DMS114 treated with DMSO at 0.1 percent for 48 hours (cell line): ENCODE data around the gene SP140.
"Not testable (repeated sequence)": the region's sequence is repeated elsewhere in the genome, so short reads cannot be mapped to it uniquely, and the experiment has no call there.

Experiments
- DNase-seq: peaks from one replicate; lab custom pipeline; 2025; ENCODE audit not compliant: unreplicated experiment; lab: John Stamatoyannopoulos, UW

SP140 gene

DNA sequence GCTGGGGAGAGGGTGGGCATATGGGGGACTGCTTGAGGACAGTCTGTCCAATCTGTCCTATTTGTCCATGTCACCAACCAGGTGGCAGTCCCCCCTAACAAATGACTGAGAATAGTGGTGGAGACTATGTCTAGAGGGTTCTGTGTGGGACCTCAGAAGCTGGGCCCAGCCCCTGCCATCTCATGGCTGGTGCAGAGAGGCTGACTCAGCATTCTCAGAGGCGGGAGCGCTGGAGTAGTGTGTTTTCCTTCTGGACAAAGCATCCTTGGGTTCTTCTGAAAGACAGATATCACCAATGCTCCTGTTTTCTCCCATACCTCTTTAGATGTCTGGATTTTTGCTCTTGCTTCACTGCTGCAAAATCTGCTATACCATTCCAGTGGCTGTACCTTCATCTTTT, 57.4 kb downstream of the SP140 start:
- no peak for DNase-seq

DNA sequence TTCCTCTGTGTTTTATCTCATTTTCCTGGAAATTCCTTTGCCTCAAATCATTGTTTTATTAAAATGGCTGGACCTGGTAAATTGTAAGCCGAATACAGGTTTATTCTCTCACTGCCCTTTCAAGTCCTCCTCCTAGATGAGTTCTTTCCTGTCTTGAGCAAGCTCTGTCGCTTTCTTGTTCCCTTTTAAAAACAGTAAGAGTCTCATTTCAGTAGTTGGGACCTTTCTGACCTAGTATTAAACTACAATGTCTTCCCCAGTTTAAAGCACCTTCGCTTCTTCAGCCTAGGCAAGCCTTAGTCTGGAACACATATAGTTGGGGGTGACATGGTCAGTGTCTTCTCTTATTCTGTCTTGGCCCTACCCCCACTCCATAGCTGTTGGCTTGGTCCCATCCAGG, 60.5 kb downstream of the SP140 start:
- no peak for DNase-seq

DNA sequence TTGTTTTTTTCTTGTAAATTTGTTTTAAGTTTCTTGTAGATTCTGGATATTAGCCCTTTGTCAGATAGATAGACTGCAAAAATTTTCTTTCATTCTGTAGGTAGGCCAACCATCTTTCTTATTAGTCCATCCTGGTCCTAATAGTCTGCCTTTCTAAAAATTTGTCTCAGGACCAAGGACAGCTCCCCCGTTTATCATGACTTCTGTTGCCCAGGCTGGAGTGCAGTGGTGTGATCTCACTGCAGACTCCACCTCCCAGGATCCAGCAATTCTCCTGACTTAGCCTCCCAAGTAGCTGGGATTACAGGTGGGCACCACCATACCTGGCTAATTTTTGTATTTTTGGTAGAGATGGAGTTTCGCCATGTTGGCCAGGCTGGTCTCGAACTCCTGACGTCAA, 63.8 kb downstream of the SP140 start:
- not testable (repeated sequence) for DNase-seq

DNA sequence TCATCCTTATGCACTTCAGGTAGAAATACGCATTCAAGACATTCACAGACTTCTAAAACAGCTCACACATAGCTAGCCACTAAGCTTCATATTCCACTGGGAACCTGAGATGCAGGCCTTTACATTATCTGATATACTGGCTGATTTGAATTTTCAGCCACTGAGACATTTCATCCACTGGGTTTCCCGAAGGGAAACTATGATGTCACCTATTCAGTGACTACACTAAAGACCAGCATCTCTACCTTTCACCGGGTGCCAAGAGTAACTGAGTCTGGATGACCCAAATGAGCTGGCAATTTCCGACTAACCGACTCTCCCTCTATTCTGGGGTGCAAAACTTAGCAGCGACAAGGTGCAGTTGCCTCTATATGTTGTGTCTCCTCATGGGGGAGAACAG, 69.7 kb downstream of the SP140 start:
- DNase-seq: no peak

DNA sequence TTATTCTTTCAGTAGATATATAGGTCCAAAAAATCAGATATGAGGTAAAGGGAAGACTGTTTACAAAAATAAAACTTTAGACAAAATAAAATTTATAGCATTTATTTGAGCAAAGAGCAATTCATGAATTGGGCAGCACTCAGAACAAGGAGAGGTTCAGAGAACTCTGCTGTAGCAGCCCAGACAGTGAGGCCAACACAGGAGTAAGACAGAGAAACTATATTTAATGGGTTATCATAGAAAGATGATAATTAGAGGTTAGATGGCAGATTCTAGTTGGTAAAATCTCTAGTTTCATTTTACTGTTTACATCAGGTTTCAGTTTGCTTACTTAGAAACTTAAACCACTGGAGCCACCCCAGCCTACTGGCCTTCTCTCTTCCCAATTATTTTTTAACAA, 71.4 kb downstream of the SP140 start:
- no peak for DNase-seq

DNA sequence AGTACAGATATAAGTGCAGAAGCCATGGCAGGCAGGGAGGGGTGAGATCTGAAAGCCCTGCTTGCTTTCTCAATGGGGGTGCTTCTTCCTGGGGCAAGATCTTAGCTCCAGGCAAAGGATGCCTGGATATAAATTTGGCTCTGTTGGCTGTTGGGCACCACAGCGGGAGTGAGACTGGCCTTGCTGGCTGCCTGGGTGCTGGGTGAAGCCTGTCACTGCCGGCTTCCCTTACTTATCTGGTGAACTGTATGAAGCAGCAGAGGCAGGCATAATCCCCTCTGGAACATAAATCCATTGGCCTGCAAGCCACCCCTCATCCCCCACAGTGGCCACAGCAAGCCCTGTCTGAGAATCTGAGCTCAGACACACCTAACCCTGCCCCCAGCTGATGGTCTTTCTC, 74.1 kb downstream of the SP140 start:
- no peak for DNase-seq

DNA sequence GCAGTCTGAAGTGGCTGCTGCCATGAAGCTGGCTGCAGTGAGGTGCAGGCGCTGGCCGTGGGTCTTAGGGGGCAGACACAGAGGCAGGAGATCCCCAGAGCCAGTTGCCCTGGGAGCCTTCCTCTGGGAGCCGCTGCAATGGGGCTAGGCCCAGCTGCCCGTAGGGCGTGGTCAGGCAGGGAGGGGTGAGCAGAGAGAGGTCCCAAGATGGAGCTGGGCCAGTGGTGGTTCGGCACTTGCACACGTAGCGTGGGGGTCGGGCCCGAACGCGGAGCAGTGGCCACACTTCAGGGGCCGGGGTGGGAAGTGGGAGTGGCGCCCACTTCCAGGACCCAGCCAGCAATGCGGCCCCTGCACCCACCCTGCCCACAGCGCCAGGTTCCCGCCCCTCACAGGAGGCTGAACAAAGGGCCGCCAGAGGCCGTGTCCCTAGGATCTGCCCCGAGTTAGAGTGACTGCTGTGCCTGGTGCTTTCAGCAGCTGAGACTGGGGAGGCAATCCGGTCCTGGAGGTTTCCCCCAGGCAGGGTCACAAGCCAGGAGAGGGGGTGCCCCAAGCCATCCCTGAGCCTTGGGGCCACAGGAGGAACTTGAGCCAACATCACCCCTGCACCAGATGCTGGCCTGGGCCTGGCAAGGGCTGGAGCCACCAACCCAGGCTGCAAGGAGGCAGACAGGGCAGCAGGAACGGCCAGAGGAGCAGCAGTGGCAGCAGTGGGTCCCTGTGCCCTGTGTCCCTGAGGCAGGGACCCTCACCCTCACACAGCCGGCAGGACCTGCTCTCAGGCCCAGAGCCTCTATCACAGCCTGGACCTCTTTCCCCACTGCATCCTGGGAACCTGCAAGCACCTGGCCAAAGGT, 80.1 kb downstream of the SP140 start:
- DNase-seq: no peak

DNA sequence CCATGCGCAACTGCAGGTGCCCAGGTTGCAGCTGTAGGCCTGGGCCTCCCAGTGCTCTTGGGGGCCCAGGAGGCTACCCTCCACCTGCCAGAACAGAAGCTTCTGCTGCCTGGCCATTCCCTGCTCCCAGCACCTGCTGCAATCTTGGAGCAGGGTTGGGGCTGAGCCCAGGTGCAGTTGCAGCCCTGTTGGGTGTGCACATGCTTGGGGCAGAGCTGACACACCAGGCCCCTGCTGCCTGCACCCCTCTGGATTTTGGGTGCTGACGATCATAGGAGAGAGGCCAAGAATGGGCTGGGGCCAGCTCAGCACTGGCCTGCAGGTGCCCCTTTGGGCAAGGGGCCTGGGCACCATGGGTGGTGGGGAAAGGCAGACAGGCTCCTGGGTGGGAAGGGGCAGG, 80.9 kb downstream of the SP140 start:
- DNase-seq: no peak

DNA sequence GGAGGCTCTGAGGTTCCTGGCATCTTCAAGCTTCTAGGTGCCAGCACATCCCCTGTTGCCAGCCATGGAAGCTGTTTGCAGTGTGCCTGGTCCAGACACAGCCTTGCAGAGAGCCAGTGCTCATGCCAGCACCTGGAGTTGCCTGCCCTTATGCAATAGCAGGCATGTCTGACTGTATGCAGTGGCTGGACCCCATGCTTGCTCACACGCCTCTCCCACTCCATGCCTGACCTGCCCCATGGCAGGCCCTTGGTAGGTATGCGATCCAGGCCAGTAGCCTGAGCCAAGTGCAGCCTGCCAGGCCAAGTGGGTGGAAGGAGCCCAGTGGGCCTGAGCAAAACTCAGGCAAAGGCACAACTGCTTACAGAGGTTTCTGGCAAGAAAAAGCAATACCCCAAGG, 81.9 kb downstream of the SP140 start:
- DNase-seq: no peak

DNA sequence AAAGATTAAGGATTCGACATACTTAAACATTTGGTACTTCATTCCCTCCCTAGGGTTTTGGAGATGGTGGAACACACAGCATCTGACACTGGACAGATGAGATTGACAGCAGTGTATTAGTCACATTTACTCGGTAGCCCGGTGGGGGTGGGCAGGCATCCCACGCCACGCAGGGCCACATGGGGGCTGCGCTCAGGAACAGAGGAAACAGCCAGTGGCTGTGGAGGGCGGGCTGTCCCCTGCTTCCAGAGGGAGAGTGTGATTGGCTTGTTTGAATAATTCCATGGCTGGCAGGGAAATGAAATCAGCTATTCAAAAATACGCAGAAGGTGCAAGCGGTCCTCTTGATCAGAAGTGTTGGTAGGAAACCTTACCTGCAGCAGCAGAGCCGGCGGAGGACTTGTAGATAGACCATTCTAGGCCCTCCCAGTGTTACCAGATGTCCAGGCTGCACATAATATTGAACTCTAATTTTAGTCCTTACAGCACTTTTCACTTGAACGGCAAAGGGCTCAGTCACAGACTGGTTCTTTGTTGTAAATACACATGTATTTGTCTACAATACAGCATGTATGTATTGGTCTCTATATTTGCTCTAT, 83.0 kb downstream of the SP140 start:
- no peak for DNase-seq

DNA sequence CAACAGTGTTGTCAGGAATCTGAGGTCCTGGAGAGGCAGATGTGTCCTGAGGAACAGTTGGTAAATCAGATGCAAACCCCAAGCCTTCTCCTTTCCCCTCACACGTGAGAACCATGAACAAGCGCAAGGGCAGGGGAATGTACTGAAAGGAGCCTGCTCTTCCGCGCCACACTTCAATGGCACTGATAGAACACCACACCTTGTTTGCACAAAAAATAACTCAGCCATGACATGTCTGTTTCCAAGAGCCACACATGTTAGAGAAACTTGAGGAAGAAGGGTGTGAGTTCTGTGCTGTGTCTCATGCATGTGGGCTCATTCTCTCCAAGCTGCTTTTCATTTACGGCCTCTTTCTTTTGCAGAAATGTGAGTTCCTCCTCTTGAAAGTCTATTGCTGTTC, 85.3 kb downstream of the SP140 start:
- DNase-seq: not testable (repeated sequence)

DNA sequence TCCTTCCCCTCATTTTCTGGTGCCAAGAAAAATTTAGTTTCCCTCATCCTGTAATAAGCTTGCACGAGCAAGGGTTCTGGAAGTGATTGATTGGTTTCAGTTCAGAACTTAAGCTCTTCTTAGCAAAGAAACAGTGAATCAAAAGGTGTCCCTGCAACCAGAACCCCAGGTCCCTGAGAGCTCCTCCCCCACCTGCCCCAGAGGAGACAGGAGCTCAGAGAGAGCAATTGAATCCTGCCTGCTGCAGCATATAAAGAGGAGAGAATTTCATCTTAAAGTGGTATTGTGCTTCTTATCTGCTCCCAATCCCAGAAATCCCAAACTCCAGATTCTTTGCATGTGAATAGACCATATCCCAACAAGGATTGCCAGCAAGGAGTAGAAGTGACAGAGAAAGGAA, 86.1 kb downstream of the SP140 start:
- not testable (repeated sequence) for DNase-seq

DNA sequence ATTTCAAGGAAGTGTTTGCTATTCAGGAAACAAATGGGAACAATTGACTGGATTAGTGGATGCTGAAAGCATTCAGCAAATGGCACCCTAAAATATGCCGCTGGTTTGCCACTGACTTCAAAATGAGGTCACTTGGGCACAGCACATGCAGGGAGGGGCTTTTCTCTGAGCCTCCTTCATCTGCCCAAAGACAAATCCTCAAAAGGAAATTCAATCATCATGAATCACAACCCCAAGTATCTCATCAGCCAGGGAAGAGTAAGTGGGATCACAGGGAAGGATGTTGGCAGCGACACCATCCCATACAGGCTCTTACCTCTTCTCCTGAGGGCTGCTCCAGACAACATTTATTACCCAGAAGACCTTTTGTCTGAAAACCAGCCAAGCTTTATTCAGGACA, 87.1 kb downstream of the SP140 start:
- DNase-seq: no peak

DNA sequence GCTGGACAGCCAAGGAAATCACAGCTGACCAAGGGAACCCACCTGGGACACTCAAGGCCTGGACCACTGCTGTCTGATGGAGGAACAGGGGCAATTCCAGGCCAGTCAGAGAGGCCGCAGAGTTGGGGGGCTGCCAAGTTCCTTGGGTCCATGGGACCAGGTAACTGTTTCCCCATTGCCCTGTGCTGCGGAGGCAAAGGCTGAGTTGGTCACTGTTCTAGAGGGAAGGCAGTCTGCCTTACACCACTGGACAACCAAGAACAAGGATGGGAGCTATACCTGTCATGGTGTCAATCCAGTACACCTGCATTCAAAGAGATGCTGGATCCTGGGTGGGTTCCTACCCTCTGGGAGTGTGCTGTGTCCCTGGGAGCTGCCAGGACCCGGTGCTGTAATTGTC, 91.8 kb downstream of the SP140 start:
- DNase-seq: no peak

DNA sequence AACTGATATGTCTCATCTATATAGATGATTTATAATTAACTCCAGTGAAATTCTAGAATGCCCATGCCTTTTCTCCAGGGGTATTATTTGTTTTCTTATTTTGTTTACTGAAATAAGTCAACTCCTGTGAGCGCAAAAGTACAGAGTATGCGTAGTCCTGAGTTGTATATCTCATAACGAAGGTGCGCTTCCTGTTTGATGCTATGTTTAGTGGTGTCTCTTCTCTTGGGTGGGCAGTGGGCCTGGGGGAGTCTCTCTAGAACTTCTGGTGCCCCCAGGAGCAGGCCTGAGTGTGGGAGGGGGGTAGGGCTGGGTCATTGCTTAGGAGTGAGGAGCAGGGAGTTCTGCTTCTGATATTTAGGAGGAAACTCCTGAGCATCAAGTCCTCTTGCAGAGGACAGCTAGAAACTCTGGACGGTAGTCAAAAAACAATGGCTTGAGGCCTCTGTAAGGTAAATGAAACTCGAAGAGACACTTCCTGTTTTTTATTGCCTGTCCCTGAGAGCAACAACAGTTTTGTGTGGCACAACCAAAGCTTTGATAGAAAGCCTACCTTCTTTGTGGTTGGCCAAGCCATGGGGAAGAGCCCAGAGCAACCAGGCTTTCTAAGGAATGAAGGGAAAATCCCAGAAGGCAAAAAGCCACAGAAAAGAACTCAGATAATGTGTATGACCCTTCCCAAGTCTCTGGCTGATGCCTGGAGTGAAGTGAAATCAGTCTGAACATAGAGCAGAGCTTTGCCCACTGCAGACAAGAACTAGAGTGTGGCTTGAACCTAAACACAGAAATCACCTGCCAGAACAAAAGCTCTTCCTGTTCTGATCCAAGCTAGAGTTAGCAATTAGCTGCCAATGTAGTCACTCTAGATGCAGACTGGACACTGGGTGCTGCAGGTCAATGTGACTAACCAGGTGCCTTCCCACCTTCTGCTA, 92.9 kb downstream of the SP140 start:
- DNase-seq: no peak

DNA sequence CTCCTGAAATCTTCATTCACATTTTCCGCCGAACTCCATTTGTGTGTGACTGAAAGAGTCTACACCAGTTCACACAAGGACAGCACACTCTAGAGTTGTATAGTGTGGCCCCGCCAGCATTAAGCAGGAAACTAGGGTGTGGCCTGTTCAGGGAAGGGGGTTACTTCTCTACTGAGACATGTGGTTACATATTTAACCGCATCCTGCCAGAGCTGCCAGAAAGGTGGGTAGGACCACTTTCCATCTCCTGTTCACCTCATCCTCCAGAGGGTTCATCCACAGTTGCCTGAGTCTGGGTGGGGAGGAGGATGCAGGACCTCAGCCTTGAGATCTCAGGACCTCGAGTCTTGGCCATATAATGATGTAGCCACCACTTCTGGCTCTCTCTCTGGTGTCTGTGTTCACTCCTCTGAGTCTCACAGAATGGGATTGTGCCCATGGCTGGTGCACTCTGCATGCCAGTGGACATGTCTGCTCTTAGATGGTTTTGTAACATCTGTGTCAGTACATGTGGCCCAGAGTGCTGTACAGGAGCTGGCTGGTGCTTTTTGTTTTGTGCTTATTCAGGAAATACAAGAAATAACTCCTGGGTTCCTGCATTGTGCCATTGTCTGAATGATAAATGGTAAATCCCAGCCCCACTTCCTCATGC, 93.8 kb downstream of the SP140 start:
- no peak for DNase-seq

DNA sequence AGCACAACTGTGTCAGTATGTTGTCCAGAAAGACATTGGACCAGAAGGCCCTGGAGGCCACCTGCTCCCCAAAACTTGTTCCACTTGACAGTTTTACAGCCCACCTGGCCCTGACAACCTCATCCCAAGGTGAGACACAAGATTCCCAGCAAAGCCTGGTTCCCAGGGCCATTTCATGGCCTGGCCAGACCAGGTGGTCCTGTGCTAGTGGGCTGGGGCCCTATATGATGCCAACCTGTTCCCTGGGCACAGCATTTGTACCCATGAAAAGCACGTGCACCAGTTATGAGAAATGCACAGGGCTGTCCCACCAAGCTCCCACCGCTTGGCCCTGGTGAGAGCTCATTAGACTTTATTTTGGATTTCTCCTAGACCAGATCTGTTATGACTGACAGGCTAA, 95.5 kb downstream of the SP140 start:
- no peak for DNase-seq

DNA sequence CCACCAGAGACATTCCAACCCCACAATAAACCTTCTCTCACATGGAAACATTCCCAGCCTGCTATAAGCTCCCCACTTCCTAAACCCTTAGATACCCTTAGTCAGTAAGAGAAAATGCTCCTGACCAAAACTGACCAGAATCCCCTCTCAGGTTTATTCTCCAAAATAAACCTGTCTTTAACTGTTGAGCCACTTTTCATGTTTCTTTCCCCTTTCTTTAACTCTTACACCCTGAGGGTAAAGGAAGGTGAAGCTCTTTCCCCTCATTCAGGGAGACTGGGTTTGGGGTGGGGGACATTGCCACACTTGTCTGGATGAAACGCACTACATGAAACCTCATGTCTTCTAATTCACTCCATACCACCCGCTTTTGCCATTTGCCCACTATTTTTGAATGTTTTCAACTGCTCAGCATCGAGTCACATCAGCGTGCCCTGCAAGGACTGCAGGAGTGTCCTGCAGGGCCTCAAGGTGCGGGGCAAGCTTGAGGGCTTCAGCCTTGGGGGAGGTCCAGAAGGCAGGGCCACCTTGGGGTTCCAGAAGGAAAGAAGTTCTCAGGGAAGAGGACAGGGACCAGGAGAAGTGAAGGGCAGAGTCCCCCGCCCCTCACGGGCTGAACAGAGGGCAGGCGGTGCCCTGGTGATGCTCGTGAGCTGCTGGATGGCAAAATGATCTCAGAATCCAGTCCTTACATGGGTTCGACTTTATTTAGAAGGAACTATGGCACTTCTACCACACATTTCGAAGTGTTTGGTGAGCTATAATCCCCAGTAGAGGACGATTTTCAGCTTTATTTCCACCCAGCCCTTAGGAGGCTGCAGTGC, 97.2 kb downstream of the SP140 start:
- DNase-seq: no peak

DNA sequence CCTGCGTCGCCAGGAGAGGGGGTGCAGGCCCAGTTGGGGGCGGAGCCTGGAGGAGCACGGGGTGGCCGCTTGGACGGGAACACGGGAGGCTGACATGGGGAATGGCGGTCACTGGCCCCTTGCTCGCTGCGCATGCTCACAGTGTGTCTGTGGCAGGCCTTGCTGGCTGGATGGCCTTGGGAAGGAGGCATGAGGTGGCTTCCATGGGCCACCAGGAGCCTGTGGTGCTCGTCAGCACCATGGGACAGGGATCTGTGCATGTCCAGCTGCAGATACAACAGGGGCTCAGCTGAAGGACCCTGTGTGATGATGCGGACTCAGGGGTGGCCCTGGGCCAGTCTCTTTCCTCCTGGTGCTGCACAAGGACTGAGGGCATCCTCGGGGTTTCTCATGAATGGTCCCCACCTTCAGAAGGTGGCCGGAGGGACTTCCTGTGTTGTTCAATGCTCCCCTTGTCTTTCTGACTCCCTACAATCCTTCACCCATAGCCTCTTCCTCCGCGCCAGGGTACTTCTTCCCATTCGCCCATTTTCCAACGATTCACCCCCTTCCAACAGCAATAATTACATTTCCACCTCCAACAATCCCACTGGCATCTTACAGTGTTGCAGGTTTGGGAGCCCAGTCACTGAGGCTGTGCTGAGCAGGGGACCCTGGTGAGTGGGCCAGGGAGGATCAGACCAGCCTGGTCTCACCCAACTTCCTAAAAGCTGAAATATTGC, 98.0 kb downstream of the SP140 start:
- no peak for DNase-seq

DNA sequence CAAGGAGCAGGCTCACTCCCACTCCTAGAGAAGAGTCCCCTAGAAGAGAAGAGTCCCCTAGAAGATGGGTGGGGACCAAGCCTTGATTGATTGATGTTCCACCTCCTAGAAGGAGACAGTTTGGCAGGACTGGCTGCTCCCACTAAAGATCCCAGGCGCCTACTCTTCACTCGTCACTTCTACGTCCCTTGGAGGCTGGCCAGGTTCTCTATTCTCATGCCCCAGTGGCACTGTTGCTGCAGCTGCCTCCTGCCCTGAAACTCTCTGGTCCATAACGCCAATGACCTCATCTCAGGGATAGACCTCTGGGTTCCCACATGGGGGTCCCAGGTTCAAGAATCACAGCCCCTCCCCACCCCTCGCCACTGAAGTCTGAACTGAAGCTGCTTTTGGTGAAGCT, 99.0 kb downstream of the SP140 start:
- DNase-seq: no peak
